ENCODE measurements around the gene MICAL3. TPM values are rescaled to one million over a fixed set of nuclear protein-coding genes. Genes with fewer than 3 reads are reported as not detected.

The MICAL3 gene
- total and polyA plus RNA-seq, 2 of the 8 experiments (the other 6 are each of a cell fraction or from before 2014, with no cell fraction given) = 8.3 to 41.8 TPM

- TF ChIP-seq TCF12 (IDR thresholded peaks at IDR 0.05; ENCODE audit: low read depth, low read length) (no peak), RAD21 (IDR thresholded peaks at IDR 0.05 in 1 of 2, conservative IDR thresholded peaks at IDR 0.05 in 1 of 2; ENCODE audit: low read depth in 2 of 2, low read length in 2 of 2) (0 out of 4 replicates have a peak, but pooled peaks of 1 of the 2 experiments have one; percentile 5), SIN3A (conservative IDR thresholded peaks at IDR 0.05 in 1 of 2, IDR thresholded peaks at IDR 0.05 in 1 of 2; ENCODE audit: low read depth in 1 of 2, low read length in 2 of 2) (no peak)
- H2AFZ ChIP-seq (ENCODE audit: low read length) = no peak overlapping the region
- H3K4me1 ChIP-seq (replicated peaks in 1 of 4; ENCODE audit: control insufficient read depth in 3 of 4, insufficient read depth in 4 of 4, low read length in 3 of 4) = peaks cover 0 to 20% (median 16%) of the 10 kb centered on the region in 4 experiments; a peak in 6 of 7 replicates
- no peak overlapping the region for H3K23ac ChIP-seq (ENCODE audit: insufficient read length)
- H3K14ac ChIP-seq (ENCODE audit: insufficient read length) = no peak overlapping the region
- H3K4ac ChIP-seq (replicated peaks; ENCODE audit: insufficient read length, low read depth, low read length) = peak overlapping the region; percentile 36
- peaks cover 0 to 42% of the 10 kb centered on the region in 2 experiments; a peak in 1 of 4 replicates for H3K79me2 ChIP-seq (ENCODE audit: control insufficient read depth in 1 of 2, insufficient read depth in 2 of 2, low read length in 2 of 2)
- H2BK15ac ChIP-seq (ENCODE audit: low read length) = 0 out of 2 replicates have a peak overlapping the region, but pooled peaks have one; percentile 61
- ChIA-PET CTCF (ENCODE audit: partially characterized antibody) (interaction anchor here (0.6 to 5.1 kb wide), 15 partner anchors 10 to 385 kb away, joined by 3 to 54 read pairs (median 5); no protein-coding TSS in a partner anchor), POLR2A (ENCODE audit: partially characterized antibody) (interaction anchor here (0.6 to 3.3 kb wide), 8 partner anchors 12 to 465 kb away, joined by 3 to 38 read pairs (median 4); no protein-coding TSS in a partner anchor)
- H3K36me3 ChIP-seq (ENCODE audit: control insufficient read depth in 2 of 4, insufficient read depth in 4 of 4, low read length in 3 of 4) = no peaks in the 10 kb centered on the region
- H4K20me1 ChIP-seq (replicated peaks in 1 of 2; ENCODE audit: control insufficient read depth in 1 of 2, insufficient read depth in 2 of 2, low read length in 2 of 2) = peaks cover 2 to 10% of the 10 kb centered on the region in 2 experiments
- no peak overlapping the region for H2BK120ac ChIP-seq (replicated peaks; ENCODE audit: low read depth, low read length)
- H2BK20ac ChIP-seq (ENCODE audit: low read length) = 0 out of 2 replicates have a peak overlapping the region, but pooled peaks have one; percentile 15
- no peak overlapping the region for H4K8ac ChIP-seq (ENCODE audit: extremely low read depth, insufficient read depth, low read length)
- peaks cover 11% of the 10 kb centered on the region for H3K23me2 ChIP-seq (ENCODE audit: low read depth, low read length)
- H3K56ac ChIP-seq (replicated peaks; ENCODE audit: insufficient read length, low read depth, low read length) = no peak overlapping the region
- H4K91ac ChIP-seq (replicated peaks; ENCODE audit: insufficient read length, low read length) = peak overlapping the region; percentile 17
- no peak overlapping the region for H3K27ac ChIP-seq (ENCODE audit: low read depth, low read length)
- 95% methylated on average over 21 of the region's 21 CpGs; no CpG with 5 or more reads in 1 of the 2 experiments for WGBS, 2 experiments (ENCODE audit: extremely low coverage in 1 of 2, insufficient coverage in 1 of 2, insufficient read length in 1 of 2, insufficient replicate concordance in 2 of 2, low coverage in 1 of 2, low lambda C conversion rate in 2 of 2, missing lambda C conversion rate in 1 of 2)
- H3K18ac ChIP-seq (ENCODE audit: extremely low read depth, low read length) = no peak overlapping the region; the same call in none of the 2 replicates
- H3K79me1 ChIP-seq (ENCODE audit: low read depth, low read length) = peaks cover 12% of the 10 kb centered on the region
- H2BK5ac ChIP-seq (ENCODE audit: low read depth, low read length) = no peak overlapping the region
- peak overlapping the region; percentile 96; the same call in 1 of the 2 replicates for H2AK5ac ChIP-seq (ENCODE audit: low read depth, low read length)
- DNase-seq (ENCODE audit: low read depth in 1 of 2, low spot score in 2 of 2) = no peak
- peak overlapping the region in 1 of 4 experiments; percentile 60; a peak in 2 of 7 replicates for H3K9ac ChIP-seq (replicated peaks in 1 of 4; ENCODE audit: extremely low read depth in 1 of 4, low read depth in 3 of 4, low read length in 3 of 4)
- peak overlapping the region; percentile 73 to 74; a peak in 3 of 4 replicates for H3K4me2 ChIP-seq (ENCODE audit: insufficient read depth in 1 of 2, low read depth in 2 of 2, low read length in 2 of 2)
- H4K5ac ChIP-seq (ENCODE audit: insufficient read length, low read depth, low read length) = no peak overlapping the region
- H2BK12ac ChIP-seq (ENCODE audit: low read depth, low read length) = 0 out of 2 replicates have a peak overlapping the region, but pooled peaks have one; percentile 68
- no peak for FAIRE-seq
- no peaks in the 10 kb centered on the region for H3K9me3 ChIP-seq (ENCODE audit: insufficient read depth in 2 of 2, low read depth in 1 of 2, low read length in 1 of 2)
- no peaks in the 10 kb centered on the region for H3K27me3 ChIP-seq (replicated peaks in 1 of 4; ENCODE audit: control insufficient read depth in 3 of 4, extremely low read depth in 1 of 4, insufficient read depth in 3 of 4, low read length in 3 of 4)
- H3K4me3 ChIP-seq (ENCODE audit: extremely low read depth in 1 of 4, insufficient read depth in 2 of 4, low read depth in 3 of 4, low read length in 4 of 4) = peak overlapping the region in 3 of 4 experiments; percentile 57 to 71 (median 67); a peak in 5 of 8 replicates
Measured at GRCh38 chr22:17772249-17772957, 252.0 kb downstream of the MICAL3 start.
